ENCODE data around the gene HVCN1. TPM values are rescaled to one million over a fixed set of nuclear protein-coding genes. Genes with fewer than 3 reads are reported as not detected.

Gene HVCN1
- total RNA-seq, 1 experiment from 2014 or later: 0.99 TPM

GRCh38 chr12:110627500-110628195, 61.3 kb downstream of the HVCN1 start:
- Mint-ChIP-seq H3K4me1 (ENCODE audit: low read depth, unreplicated experiment) (no peaks in the 10 kb centered on the region), H3K27me3 (ENCODE audit: unreplicated experiment) (no peaks in the 10 kb centered on the region), H3K4me3 (ENCODE audit: low read depth, unreplicated experiment) (no peak overlapping the region), H3K27ac (ENCODE audit: unreplicated experiment) (no peak overlapping the region), H3K36me3 (ENCODE audit: insufficient read depth, unreplicated experiment) (peaks cover 8% of the 10 kb centered on the region), H3K9me3 (ENCODE audit: low read depth, unreplicated experiment) (no peaks in the 10 kb centered on the region)
- no peak for TF ChIP-seq CTCF (IDR thresholded peaks at IDR 0.05; ENCODE audit: unreplicated experiment)
- DNase-seq: no peak
- intact Hi-C loops (cut with micrococcal nuclease; ENCODE audit: unreplicated experiment): no loop called here
- CTCF ChIA-PET: interaction anchor here (0.7 kb wide), 2 partner anchors 19 to 125 kb away, joined by 3 to 4 read pairs; partner anchors contain the start of gene RAD9B
- no TSS peak for BruUV-seq (replicated peaks)

- intact Hi-C loops (cut with micrococcal nuclease; ENCODE audit: unreplicated experiment): no loop called here
- no peaks in the 10 kb centered on the region for H3K27me3 Mint-ChIP-seq (ENCODE audit: unreplicated experiment)
- H3K4me1 Mint-ChIP-seq (ENCODE audit: low read depth, unreplicated experiment): no peaks in the 10 kb centered on the region
- H3K9me3 Mint-ChIP-seq (ENCODE audit: low read depth, unreplicated experiment): no peaks in the 10 kb centered on the region
- no TSS peak for BruUV-seq (replicated peaks)
- H3K36me3 Mint-ChIP-seq (ENCODE audit: insufficient read depth, unreplicated experiment): no peaks in the 10 kb centered on the region
- H3K4me3 Mint-ChIP-seq (ENCODE audit: low read depth, unreplicated experiment): no peak overlapping the region
- CTCF ChIA-PET: interaction anchor here (0.9 kb wide), 1 partner anchor 28 kb away, joined by 3 read pairs; no protein-coding TSS in a partner anchor
- no peak for TF ChIP-seq CTCF (IDR thresholded peaks at IDR 0.05; ENCODE audit: unreplicated experiment)
- no peak for DNase-seq
- no peak overlapping the region for H3K27ac Mint-ChIP-seq (ENCODE audit: unreplicated experiment)
Observed at GRCh38 chr12:110622582-110622981, 66.3 kb downstream of the HVCN1 start.

DNA sequence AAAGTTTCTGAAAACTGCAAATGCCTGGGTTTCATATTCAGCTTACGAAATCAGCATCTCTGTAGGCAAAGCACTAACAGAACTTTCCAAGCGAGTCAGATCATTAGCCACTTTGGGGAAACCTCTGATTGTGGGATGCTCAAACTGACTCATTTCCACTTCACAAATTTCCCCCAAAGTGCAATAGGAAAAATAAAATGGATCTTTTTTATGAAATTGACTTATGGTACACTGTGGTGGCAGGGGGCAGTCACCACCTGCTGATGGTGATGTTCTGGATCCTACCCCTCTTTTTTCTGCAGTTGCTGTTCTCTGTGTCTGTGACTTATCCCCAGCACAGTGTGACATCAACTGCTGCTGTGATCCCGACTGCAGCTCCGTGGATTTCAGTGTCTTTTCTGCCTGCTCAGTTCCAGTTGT, 69.4 kb downstream of the HVCN1 start:
- peaks cover 5% of the 10 kb centered on the region for H3K4me1 Mint-ChIP-seq (ENCODE audit: low read depth, unreplicated experiment)
- BruUV-seq (replicated peaks): no TSS peak
- H3K27me3 Mint-ChIP-seq (ENCODE audit: unreplicated experiment): no peaks in the 10 kb centered on the region
- no peak for DNase-seq
- no peak for TF ChIP-seq CTCF (IDR thresholded peaks at IDR 0.05; ENCODE audit: unreplicated experiment)
- H3K27ac Mint-ChIP-seq (ENCODE audit: unreplicated experiment): no peak overlapping the region
- CTCF ChIA-PET: interaction anchor here (0.6 kb wide), 1 partner anchor 537 kb away, joined by 3 read pairs; no protein-coding TSS in a partner anchor
- H3K4me3 Mint-ChIP-seq (ENCODE audit: low read depth, unreplicated experiment): no peak overlapping the region
- peaks cover under 1% of the 10 kb centered on the region for H3K36me3 Mint-ChIP-seq (ENCODE audit: insufficient read depth, unreplicated experiment)
- H3K9me3 Mint-ChIP-seq (ENCODE audit: low read depth, unreplicated experiment): no peaks in the 10 kb centered on the region
- intact Hi-C loops (cut with micrococcal nuclease; ENCODE audit: unreplicated experiment): loop anchor here (5.0 kb wide), 1 partner anchor 78 kb away; no protein-coding TSS in a partner anchor

GRCh38 chr12:110616471-110617115, 72.3 kb downstream of the HVCN1 start:
- CTCF ChIA-PET: no interaction called here
- Mint-ChIP-seq H3K36me3 (ENCODE audit: insufficient read depth, unreplicated experiment) (peaks cover 11% of the 10 kb centered on the region), H3K27me3 (ENCODE audit: unreplicated experiment) (no peaks in the 10 kb centered on the region), H3K27ac (ENCODE audit: unreplicated experiment) (no peak overlapping the region), H3K9me3 (ENCODE audit: low read depth, unreplicated experiment) (no peaks in the 10 kb centered on the region), H3K4me3 (ENCODE audit: low read depth, unreplicated experiment) (no peak overlapping the region), H3K4me1 (ENCODE audit: low read depth, unreplicated experiment) (peaks cover 10% of the 10 kb centered on the region)
- no TSS peak for BruUV-seq (replicated peaks)
- no peak for DNase-seq
- no peak for TF ChIP-seq CTCF (IDR thresholded peaks at IDR 0.05; ENCODE audit: unreplicated experiment)
- intact Hi-C loops (cut with micrococcal nuclease; ENCODE audit: unreplicated experiment): loop anchor here (5.0 kb wide), 1 partner anchor 81 kb away; no protein-coding TSS in a partner anchor

Measured in Calu3 (cell line).